Testis (tissue), 2 donors: Measurements from ENCODE around the gene SEC22A.

Experiments used
- POLR2A ChIP-seq: fragments of 450-650 bp; IDR thresholded peaks from one replicate; pipeline ENCODE4 v1.6.1; 2017; ENCODE audit warnings: antibody characterized with exemption, mild to moderate bottlenecking, moderate library complexity
- TF ChIP-seq, protein P1 (sequence below), 3 experiments: fragments of 450-650 bp in 2 of 3; fragments of 200-600 bp in 1 of 3; sonication (generic) in 1 of 3; IDR thresholded peaks; one replicate each; pipeline ENCODE4 v1.5.1; 2016 to 2019; ENCODE audit warnings: antibody characterized with exemption in 3 of 3, mild to moderate bottlenecking in 2 of 3, moderate library complexity in 1 of 3

DNA sequence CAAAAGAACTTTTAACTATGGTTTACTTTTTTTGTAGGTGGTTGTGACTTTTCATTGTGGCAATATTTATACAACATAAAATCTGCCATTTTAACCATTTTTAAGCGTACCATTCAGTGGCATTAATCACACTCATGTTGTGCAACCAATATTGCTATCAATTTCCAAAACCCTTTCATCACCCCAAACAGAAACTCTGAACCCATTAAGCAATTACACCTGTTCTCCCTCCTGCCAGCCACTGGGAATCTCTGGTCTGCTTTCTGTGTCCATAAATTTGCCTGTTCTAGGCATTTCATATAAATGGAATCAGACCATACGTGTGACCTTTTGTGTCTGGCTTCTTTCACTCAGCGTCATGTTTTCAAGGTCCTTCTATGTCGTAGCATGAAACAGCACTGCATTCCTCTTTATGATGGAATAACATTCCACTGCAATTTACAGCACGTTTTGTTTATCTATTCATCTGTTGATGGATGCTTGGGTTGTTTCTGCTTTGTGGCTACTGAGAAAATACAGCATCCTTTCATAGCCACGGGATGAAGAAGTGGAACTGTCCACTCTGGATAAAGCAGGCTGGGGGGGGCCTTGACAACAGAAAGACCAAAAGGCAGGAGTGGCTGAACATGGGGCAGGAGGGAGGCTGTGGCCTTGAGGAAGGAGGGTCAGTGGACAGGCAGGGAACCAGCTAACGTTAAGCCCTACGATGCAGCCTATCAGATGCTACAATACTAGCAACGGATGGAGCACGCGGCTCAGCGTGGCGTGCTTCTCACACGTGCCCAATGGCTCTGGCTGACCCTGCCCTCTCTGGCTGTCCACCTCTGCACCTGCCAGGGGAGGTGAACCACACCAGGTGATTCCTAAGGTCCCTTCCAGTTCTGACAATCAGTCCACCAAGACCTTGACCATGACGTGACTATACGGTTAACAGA lies 110.9 kb downstream of the SEC22A start:
- TF ChIP-seq POLR2A, result no peak
- TF ChIP-seq, protein P1, sequence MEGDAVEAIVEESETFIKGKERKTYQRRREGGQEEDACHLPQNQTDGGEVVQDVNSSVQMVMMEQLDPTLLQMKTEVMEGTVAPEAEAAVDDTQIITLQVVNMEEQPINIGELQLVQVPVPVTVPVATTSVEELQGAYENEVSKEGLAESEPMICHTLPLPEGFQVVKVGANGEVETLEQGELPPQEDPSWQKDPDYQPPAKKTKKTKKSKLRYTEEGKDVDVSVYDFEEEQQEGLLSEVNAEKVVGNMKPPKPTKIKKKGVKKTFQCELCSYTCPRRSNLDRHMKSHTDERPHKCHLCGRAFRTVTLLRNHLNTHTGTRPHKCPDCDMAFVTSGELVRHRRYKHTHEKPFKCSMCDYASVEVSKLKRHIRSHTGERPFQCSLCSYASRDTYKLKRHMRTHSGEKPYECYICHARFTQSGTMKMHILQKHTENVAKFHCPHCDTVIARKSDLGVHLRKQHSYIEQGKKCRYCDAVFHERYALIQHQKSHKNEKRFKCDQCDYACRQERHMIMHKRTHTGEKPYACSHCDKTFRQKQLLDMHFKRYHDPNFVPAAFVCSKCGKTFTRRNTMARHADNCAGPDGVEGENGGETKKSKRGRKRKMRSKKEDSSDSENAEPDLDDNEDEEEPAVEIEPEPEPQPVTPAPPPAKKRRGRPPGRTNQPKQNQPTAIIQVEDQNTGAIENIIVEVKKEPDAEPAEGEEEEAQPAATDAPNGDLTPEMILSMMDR (IDR thresholded peaks at IDR 0.05), result no peak
